Measurements from ENCODE around the gene INO80.

DNA sequence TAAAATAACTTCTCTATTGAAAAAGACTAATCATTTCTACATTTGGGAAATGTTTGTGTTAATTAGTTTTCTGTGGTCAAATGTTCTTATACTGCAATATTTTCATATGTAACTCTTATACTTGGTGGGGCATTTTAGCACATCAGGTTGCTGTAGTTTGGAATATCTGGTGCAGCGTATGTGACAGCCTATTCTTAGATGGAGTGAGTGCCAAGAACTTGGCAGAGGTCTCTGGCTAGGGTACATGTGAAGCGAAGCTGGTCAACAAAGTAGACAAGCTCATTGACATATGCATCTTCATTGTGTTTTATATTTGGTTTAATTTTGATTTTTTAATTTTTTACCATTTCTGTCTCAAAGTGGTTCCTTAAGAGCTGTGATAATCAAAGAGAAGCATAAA lies 109.6 kb downstream of the INO80 start:
- TF ChIP-seq EZH2 (IDR thresholded peaks at IDR 0.05; ENCODE audit: borderline replicate concordance, low read depth, low read length, poor library complexity, severe bottlenecking), result no peak
- TF ChIP-seq, protein P1, sequence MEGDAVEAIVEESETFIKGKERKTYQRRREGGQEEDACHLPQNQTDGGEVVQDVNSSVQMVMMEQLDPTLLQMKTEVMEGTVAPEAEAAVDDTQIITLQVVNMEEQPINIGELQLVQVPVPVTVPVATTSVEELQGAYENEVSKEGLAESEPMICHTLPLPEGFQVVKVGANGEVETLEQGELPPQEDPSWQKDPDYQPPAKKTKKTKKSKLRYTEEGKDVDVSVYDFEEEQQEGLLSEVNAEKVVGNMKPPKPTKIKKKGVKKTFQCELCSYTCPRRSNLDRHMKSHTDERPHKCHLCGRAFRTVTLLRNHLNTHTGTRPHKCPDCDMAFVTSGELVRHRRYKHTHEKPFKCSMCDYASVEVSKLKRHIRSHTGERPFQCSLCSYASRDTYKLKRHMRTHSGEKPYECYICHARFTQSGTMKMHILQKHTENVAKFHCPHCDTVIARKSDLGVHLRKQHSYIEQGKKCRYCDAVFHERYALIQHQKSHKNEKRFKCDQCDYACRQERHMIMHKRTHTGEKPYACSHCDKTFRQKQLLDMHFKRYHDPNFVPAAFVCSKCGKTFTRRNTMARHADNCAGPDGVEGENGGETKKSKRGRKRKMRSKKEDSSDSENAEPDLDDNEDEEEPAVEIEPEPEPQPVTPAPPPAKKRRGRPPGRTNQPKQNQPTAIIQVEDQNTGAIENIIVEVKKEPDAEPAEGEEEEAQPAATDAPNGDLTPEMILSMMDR (conservative IDR thresholded peaks at IDR 0.05; ENCODE audit: low read depth, low read length), result no peak

Measured in A673 (cell line).